Heart left ventricle (tissue), 13 donors: ENCODE data around the gene MDP1.

Experiments used
- POLR2A ChIP-seq, 2 donors: fragments of 450-650 bp; IDR thresholded peaks; one replicate each; pipeline ENCODE4 v1.6.1; 2017; ENCODE audit warnings: antibody characterized with exemption in 2 of 2, mild to moderate bottlenecking in 2 of 2, moderate library complexity in 2 of 2
- TF ChIP-seq, protein P1 (sequence below), 12 donors: fragments of 200-600 bp; sonication (generic) in 4 of 12; IDR thresholded peaks; one replicate each; pipeline versions ENCODE4 v1.5.0 to v1.8.0; 2018 to 2022; ENCODE audit warnings: antibody characterized with exemption in 12 of 12, mild to moderate bottlenecking in 5 of 12
- donor health status: ischemic (EF 13 %, LVEDD 7.1; RV severe dilation, severe dysfunction).
- donor health status: DM: no; HTN: yes; CAD: no.
- donor health status: DM: no; HTN: no; CAD: no.
- donor health status: ischemic (EF 25% LVEDD 6.9; RV normal size, moderate dysfunction).
- donor health status: ischemic (EF 25% LVEDD 5.7; RV mildly dilated, moderate dysfunction).
- donor health status: ischemic (EF 35%, LVEDD 5.7; RV mildly dilated, moderate dysfunction).
- donor health status: nonischemic (EF 11% LVEDD 7.7; RV severe dilation, severe dysfunction).
- donor health status: DM: yes; HTN: yes; CAD: no.
- donor health status: PGD.
- donor health status: ischemic (EF 29% LVEDD 5.4; RV normal size, mild dysfunction).
- donor health status: nonischemic (EF 23%, LVEDD 6.1; RV moderate dilation, normal function).

GRCh38 chr14:24259282-24260025, 43.6 kb upstream of the MDP1 start:
- TF ChIP-seq POLR2A (IDR thresholded peaks at IDR 0.05): no peak
- TF ChIP-seq, protein P1, sequence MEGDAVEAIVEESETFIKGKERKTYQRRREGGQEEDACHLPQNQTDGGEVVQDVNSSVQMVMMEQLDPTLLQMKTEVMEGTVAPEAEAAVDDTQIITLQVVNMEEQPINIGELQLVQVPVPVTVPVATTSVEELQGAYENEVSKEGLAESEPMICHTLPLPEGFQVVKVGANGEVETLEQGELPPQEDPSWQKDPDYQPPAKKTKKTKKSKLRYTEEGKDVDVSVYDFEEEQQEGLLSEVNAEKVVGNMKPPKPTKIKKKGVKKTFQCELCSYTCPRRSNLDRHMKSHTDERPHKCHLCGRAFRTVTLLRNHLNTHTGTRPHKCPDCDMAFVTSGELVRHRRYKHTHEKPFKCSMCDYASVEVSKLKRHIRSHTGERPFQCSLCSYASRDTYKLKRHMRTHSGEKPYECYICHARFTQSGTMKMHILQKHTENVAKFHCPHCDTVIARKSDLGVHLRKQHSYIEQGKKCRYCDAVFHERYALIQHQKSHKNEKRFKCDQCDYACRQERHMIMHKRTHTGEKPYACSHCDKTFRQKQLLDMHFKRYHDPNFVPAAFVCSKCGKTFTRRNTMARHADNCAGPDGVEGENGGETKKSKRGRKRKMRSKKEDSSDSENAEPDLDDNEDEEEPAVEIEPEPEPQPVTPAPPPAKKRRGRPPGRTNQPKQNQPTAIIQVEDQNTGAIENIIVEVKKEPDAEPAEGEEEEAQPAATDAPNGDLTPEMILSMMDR (IDR thresholded peaks at IDR 0.05): no peak
